Transverse colon (tissue), 3 donors: ENCODE measurements around the gene KIF5A.

Source experiments
- CTCF ChIP-seq, 5 experiments: fragments of 200-600 bp in 3 of 5; fragments of 450-650 bp in 2 of 5; sonication (generic) in 3 of 5; IDR thresholded peaks; 1 replicate in 2 of 5; 2 replicates in 3 of 5; pipeline ENCODE4 v1.5.1; 2016 to 2017; ENCODE audit warnings: antibody characterized with exemption in 5 of 5, inconsistent platforms in 3 of 5, mild to moderate bottlenecking in 2 of 5, moderate library complexity in 1 of 5
- POLR2A ChIP-seq: fragments of 450-650 bp; IDR thresholded peaks from one replicate; pipeline ENCODE4 v1.6.1; 2016; ENCODE audit warnings: antibody characterized with exemption, mild to moderate bottlenecking, moderate library complexity

GRCh38 chr12:57500213-57500612, 49.6 kb upstream of the KIF5A start:
- TF ChIP-seq POLR2A = no peak
- TF ChIP-seq CTCF (IDR thresholded peaks at IDR 0.05) = no peak
